HUES64 (cell line): ENCODE results near the gene ABHD14A.

Experiments
- H3K27ac ChIP-seq: 2 replicates; pipeline ENCODE4 v1.7.0; 2013; ENCODE audit warnings: low read depth, low read length, inconsistent platforms
- H3K27me3 ChIP-seq: 2 replicates; pipeline ENCODE4 v1.6.1; 2013; ENCODE audit warnings: mild to moderate bottlenecking, low read length; ENCODE audit not compliant: insufficient read depth
- H3K36me3 ChIP-seq: 2 replicates; pipeline ENCODE4 v1.6.1; 2013; ENCODE audit warnings: mild to moderate bottlenecking, low read length; ENCODE audit not compliant: insufficient read depth
- H3K4me1 ChIP-seq: 2 replicates; pipeline ENCODE4 v1.6.1; 2013; ENCODE audit warnings: mild to moderate bottlenecking, low read length, moderate library complexity; ENCODE audit not compliant: insufficient read depth
- H3K4me3 ChIP-seq: 2 replicates; pipeline ENCODE4 v1.5.1; 2013; ENCODE audit warnings: mild to moderate bottlenecking, low read length, moderate library complexity
- H3K9ac ChIP-seq: 2 replicates; pipeline ENCODE4 v1.6.1; 2013; ENCODE audit warnings: mild to moderate bottlenecking, low read depth, low read length
- H3K9me3 ChIP-seq: 2 replicates; pipeline ENCODE4 v1.6.1; 2013; ENCODE audit warnings: low read depth, low read length; ENCODE audit not compliant: insufficient read depth
- WGBS: fragments of 150-250, 120-280 bp; methylation state at CpG from one replicate; pipeline ENCODE4 v1.1.7; 2013; ENCODE audit warnings: missing lambda C conversion rate; 5-methylcytosine and 5-hydroxymethylcytosine counted together

The ABHD14A gene

GRCh38 chr3:52004906-52005395 lies 30.1 kb downstream of the ABHD14A start:
- no peaks in the 10 kb centered on the region for H3K9me3 ChIP-seq
- peak overlapping the region; percentile 58; the same call in 1 of the 2 replicates for H3K27ac ChIP-seq
- 87% methylated on average over 4 of the region's 4 CpGs for WGBS
- no peaks in the 10 kb centered on the region for H3K36me3 ChIP-seq
- no peaks in the 10 kb centered on the region for H3K27me3 ChIP-seq
- H3K4me1 ChIP-seq, result peaks cover 23% of the 10 kb centered on the region
- H3K9ac ChIP-seq, result 0 out of 2 replicates have a peak overlapping the region, but pooled peaks have one; percentile 10
- no peak overlapping the region for H3K4me3 ChIP-seq

GRCh38 chr3:52005571-52005986 lies 30.7 kb downstream of the ABHD14A start:
- H3K9me3 ChIP-seq, result no peaks in the 10 kb centered on the region
- H3K4me3 ChIP-seq, result peak overlapping the region; percentile 31
- 0 out of 2 replicates have a peak overlapping the region, but pooled peaks have one; percentile 10 for H3K9ac ChIP-seq
- peaks cover 23% of the 10 kb centered on the region for H3K4me1 ChIP-seq
- H3K27me3 ChIP-seq, result no peaks in the 10 kb centered on the region
- no peaks in the 10 kb centered on the region for H3K36me3 ChIP-seq
- WGBS, result 13% methylated on average over 15 of the region's 15 CpGs
- H3K27ac ChIP-seq, result peak overlapping the region; percentile 58

- Histone ChIP-seq H3K36me3 (no peaks in the 10 kb centered on the region), H3K4me1 (peaks cover 23% of the 10 kb centered on the region), H3K9me3 (no peaks in the 10 kb centered on the region), H3K9ac (no peak overlapping the region), H3K27ac (peak overlapping the region; percentile 11; the same call in 1 of the 2 replicates), H3K4me3 (peak overlapping the region; percentile 31), H3K27me3 (no peaks in the 10 kb centered on the region)
- 50% methylated on average over 8 of the region's 8 CpGs for WGBS
These were observed 31.4 kb downstream of the ABHD14A start for GRCh38 chr3:52006017-52006819.

- WGBS, result 87% methylated on average over 6 of the region's 6 CpGs
- no peak overlapping the region for H3K9ac ChIP-seq
- H3K27ac ChIP-seq, result no peak overlapping the region
- H3K27me3 ChIP-seq, result no peaks in the 10 kb centered on the region
- no peaks in the 10 kb centered on the region for H3K9me3 ChIP-seq
- peaks cover 21% of the 10 kb centered on the region for H3K4me1 ChIP-seq
- H3K4me3 ChIP-seq, result no peak overlapping the region
- no peaks in the 10 kb centered on the region for H3K36me3 ChIP-seq
These were observed 31.9 kb downstream of the ABHD14A start for GRCh38 chr3:52006820-52007133.

- 72% methylated on average over 4 of the region's 4 CpGs for WGBS
- Histone ChIP-seq H3K9me3 (no peaks in the 10 kb centered on the region), H3K27me3 (no peaks in the 10 kb centered on the region), H3K36me3 (no peaks in the 10 kb centered on the region), H3K27ac (no peak overlapping the region), H3K9ac (no peak overlapping the region), H3K4me3 (no peak overlapping the region), H3K4me1 (peaks cover 21% of the 10 kb centered on the region)
These were observed 32.4 kb downstream of the ABHD14A start for GRCh38 chr3:52007291-52007690.

DNA sequence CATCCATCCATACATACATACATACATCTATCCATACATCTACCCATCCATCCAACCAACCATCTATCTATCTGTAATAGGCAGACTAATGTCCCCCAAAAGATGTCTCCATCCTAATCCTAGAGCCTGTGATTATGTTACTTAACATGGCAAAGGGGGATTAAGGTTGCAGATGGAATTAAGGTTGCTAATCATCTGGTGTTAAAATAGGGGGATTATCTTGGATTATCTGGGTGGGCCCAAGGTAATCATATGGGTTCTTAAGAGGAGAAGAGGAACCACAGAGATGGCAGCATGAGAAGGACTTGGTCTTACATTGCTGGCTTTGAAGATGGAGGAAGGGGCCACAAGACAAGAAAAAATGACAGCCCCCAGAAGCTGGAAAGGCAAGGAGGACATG lies 35.6 kb downstream of the ABHD14A start:
- no peak overlapping the region for H3K27ac ChIP-seq
- H3K4me3 ChIP-seq, result no peak overlapping the region
- no peaks in the 10 kb centered on the region for H3K27me3 ChIP-seq
- no peaks in the 10 kb centered on the region for H3K36me3 ChIP-seq
- H3K9me3 ChIP-seq, result no peaks in the 10 kb centered on the region
- H3K4me1 ChIP-seq, result peaks cover 8% of the 10 kb centered on the region
- no peak overlapping the region for H3K9ac ChIP-seq

- H3K9me3 ChIP-seq, result no peaks in the 10 kb centered on the region
- WGBS, result 89% methylated on average over 7 of the region's 7 CpGs
- H3K4me3 ChIP-seq, result no peak overlapping the region
- no peaks in the 10 kb centered on the region for H3K36me3 ChIP-seq
- no peaks in the 10 kb centered on the region for H3K27me3 ChIP-seq
- no peaks in the 10 kb centered on the region for H3K4me1 ChIP-seq
- no peak overlapping the region for H3K27ac ChIP-seq
- no peak overlapping the region for H3K9ac ChIP-seq
These were observed 37.8 kb downstream of the ABHD14A start for GRCh38 chr3:52012699-52013098.

- Histone ChIP-seq H3K36me3 (no peaks in the 10 kb centered on the region), H3K4me3 (no peak overlapping the region), H3K9me3 (no peaks in the 10 kb centered on the region), H3K27me3 (no peaks in the 10 kb centered on the region), H3K9ac (no peak overlapping the region), H3K4me1 (no peaks in the 10 kb centered on the region), H3K27ac (no peak overlapping the region)
- 89% methylated on average over 6 of the region's 6 CpGs for WGBS
These were observed 39.1 kb downstream of the ABHD14A start for GRCh38 chr3:52013802-52014598.

- no peaks in the 10 kb centered on the region for H3K9me3 ChIP-seq
- no peak overlapping the region for H3K27ac ChIP-seq
- no peaks in the 10 kb centered on the region for H3K27me3 ChIP-seq
- WGBS, result 70% methylated on average over 8 of the region's 8 CpGs
- no peaks in the 10 kb centered on the region for H3K36me3 ChIP-seq
- H3K9ac ChIP-seq, result no peak overlapping the region
- H3K4me3 ChIP-seq, result no peak overlapping the region
- H3K4me1 ChIP-seq, result no peaks in the 10 kb centered on the region
These were observed 39.7 kb downstream of the ABHD14A start for GRCh38 chr3:52014613-52015012.

DNA sequence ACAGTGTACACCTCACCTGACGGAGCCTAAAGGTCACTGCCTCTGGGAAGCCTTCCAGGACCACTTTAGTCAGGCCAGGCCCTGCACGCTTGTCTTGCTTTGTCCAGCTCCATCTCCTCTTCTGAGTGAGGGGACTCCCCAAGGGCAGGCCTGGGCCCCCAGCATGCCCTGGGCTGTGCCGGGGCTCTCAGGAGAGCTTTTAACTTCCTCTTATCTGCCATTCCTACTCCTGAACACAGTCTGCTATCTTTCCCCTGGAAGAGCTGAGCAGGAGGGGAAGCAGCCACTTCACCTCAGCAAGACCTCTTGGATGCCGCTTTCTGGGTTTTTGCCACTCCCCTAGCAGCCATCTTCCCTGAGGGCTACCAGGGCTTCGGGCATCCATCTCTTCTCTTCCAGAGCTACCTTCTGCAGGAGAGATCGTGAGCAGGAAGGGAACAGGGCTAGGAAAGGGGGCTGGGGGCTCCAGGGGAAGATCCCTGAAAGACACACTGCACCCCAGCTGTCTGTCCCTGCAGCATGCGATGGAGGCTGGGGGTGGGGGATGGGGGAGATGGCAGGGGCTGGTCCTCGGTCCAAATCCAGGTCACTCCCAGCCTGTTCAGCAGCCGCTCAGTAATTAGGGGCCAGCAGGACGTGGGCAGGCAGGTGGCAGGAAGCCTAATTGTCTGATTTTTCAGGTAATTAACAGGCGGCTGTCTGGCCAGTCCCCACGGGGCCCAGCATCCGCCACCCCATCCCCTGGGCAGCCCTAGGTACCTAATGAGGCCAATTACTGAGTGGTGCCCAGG lies 40.8 kb downstream of the ABHD14A start:
- Histone ChIP-seq H3K36me3 (no peaks in the 10 kb centered on the region), H3K4me3 (no peak overlapping the region), H3K4me1 (no peaks in the 10 kb centered on the region), H3K27ac (no peak overlapping the region), H3K27me3 (no peaks in the 10 kb centered on the region), H3K9ac (no peak overlapping the region), H3K9me3 (no peaks in the 10 kb centered on the region)
- 91% methylated on average over 13 of the region's 13 CpGs for WGBS

GRCh38 chr3:52017586-52017985 lies 42.7 kb downstream of the ABHD14A start:
- H3K27ac ChIP-seq, result no peak overlapping the region
- no peak overlapping the region for H3K9ac ChIP-seq
- H3K27me3 ChIP-seq, result no peaks in the 10 kb centered on the region
- H3K36me3 ChIP-seq, result no peaks in the 10 kb centered on the region
- peaks cover 2% of the 10 kb centered on the region for H3K4me1 ChIP-seq
- H3K4me3 ChIP-seq, result no peak overlapping the region
- WGBS, result 90% methylated on average over 11 of the region's 11 CpGs
- H3K9me3 ChIP-seq, result no peaks in the 10 kb centered on the region
